GM19324 (cell line): ENCODE data around the gene RASA3.

Experiments used
- ATAC-seq: cut with Tn5 transposase; IDR thresholded peaks from one replicate; pipeline ENCODE4 v1.9.1; 2021; ENCODE audit warnings: mild to moderate bottlenecking, moderate library complexity; ENCODE audit not compliant: unreplicated experiment, low FRiP score

Gene RASA3

GRCh38 chr13:113945857-113946408 lies 186.5 kb downstream of the RASA3 start:
- no peak for ATAC-seq

GRCh38 chr13:113943821-113944565 lies 188.4 kb downstream of the RASA3 start:
- no peak for ATAC-seq

GRCh38 chr13:113942591-113943103 lies 189.8 kb downstream of the RASA3 start:
- no peak for ATAC-seq

- ATAC-seq = no peak
These were observed 190.7 kb downstream of the RASA3 start for GRCh38 chr13:113941571-113942191.

- ATAC-seq = no peak
These were observed 192.5 kb downstream of the RASA3 start for GRCh38 chr13:113939944-113940297.

GRCh38 chr13:113939129-113939943 lies 193.1 kb downstream of the RASA3 start:
- ATAC-seq = no peak

- ATAC-seq = no peak
These were observed 193.7 kb downstream of the RASA3 start for GRCh38 chr13:113938716-113939115.

GRCh38 chr13:113938246-113938645 lies 194.2 kb downstream of the RASA3 start:
- no peak for ATAC-seq

GRCh38 chr13:113937527-113938180 lies 194.8 kb downstream of the RASA3 start:
- no peak for ATAC-seq

GRCh38 chr13:113937073-113937472 lies 195.3 kb downstream of the RASA3 start:
- no peak for ATAC-seq

- ATAC-seq = no peak
These were observed 196.1 kb downstream of the RASA3 start for GRCh38 chr13:113936166-113936965.

- ATAC-seq = no peak
These were observed 197.2 kb downstream of the RASA3 start for GRCh38 chr13:113935001-113935844.

- ATAC-seq = no peak
These were observed 197.8 kb downstream of the RASA3 start for GRCh38 chr13:113934576-113934975.

- ATAC-seq = no peak
These were observed 198.5 kb downstream of the RASA3 start for GRCh38 chr13:113933901-113934300.

- ATAC-seq = no peak
These were observed 200.5 kb downstream of the RASA3 start for GRCh38 chr13:113931841-113932459.

- ATAC-seq = no peak
These were observed 201.5 kb downstream of the RASA3 start for GRCh38 chr13:113930671-113931637.
